ENCODE measurements around the gene SUSD3. TPM values are rescaled to one million over a fixed set of nuclear protein-coding genes. Genes with fewer than 3 reads are reported as not detected.

The SUSD3 gene
- total RNA-seq, 1 experiment from 2014 or later = 2.2 TPM

- ChIA-PET CTCF (no interaction called here), POLR2A (no interaction called here)
- no TSS peak for BruUV-seq (replicated peaks)
- Histone ChIP-seq H3K27me3 (replicated peaks; ENCODE audit: control insufficient read depth, insufficient read depth, low read length) (no peaks in the 10 kb centered on the region), H3K36me3 (ENCODE audit: control insufficient read depth, insufficient read depth, low read length) (no peaks in the 10 kb centered on the region), H3K4me1 (no peaks in the 10 kb centered on the region), H3K9me3 (no peaks in the 10 kb centered on the region), H3K4me3 (ENCODE audit: low read depth, low read length) (no peak overlapping the region)
- Mint-ChIP-seq H3K4me1 (ENCODE audit: low read depth, unreplicated experiment) (no peaks in the 10 kb centered on the region), H3K27ac (ENCODE audit: unreplicated experiment) (no peak overlapping the region), H3K4me3 (ENCODE audit: unreplicated experiment) (no peak overlapping the region), H3K9me3 (ENCODE audit: unreplicated experiment) (no peaks in the 10 kb centered on the region), H3K27me3 (ENCODE audit: insufficient read depth, unreplicated experiment) (no peaks in the 10 kb centered on the region), H3K36me3 (ENCODE audit: insufficient read depth, unreplicated experiment) (peaks cover 7% of the 10 kb centered on the region)
- DNase-seq = no peak
- intact Hi-C loops (cut with micrococcal nuclease; ENCODE audit: unreplicated experiment) = no loop called here
- TF ChIP-seq, protein P1, sequence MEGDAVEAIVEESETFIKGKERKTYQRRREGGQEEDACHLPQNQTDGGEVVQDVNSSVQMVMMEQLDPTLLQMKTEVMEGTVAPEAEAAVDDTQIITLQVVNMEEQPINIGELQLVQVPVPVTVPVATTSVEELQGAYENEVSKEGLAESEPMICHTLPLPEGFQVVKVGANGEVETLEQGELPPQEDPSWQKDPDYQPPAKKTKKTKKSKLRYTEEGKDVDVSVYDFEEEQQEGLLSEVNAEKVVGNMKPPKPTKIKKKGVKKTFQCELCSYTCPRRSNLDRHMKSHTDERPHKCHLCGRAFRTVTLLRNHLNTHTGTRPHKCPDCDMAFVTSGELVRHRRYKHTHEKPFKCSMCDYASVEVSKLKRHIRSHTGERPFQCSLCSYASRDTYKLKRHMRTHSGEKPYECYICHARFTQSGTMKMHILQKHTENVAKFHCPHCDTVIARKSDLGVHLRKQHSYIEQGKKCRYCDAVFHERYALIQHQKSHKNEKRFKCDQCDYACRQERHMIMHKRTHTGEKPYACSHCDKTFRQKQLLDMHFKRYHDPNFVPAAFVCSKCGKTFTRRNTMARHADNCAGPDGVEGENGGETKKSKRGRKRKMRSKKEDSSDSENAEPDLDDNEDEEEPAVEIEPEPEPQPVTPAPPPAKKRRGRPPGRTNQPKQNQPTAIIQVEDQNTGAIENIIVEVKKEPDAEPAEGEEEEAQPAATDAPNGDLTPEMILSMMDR (IDR thresholded peaks at IDR 0.05; ENCODE audit: insufficient read depth in 1 of 2, low read depth in 1 of 2, low read length in 1 of 2, severe bottlenecking in 1 of 2, unreplicated experiment in 1 of 2) = no peak
Observed at GRCh38 chr9:93037476-93037971, 21.0 kb upstream of the SUSD3 start.

- Mint-ChIP-seq H3K4me1 (ENCODE audit: low read depth, unreplicated experiment) (no peaks in the 10 kb centered on the region), H3K27me3 (ENCODE audit: insufficient read depth, unreplicated experiment) (no peaks in the 10 kb centered on the region), H3K9me3 (ENCODE audit: unreplicated experiment) (no peaks in the 10 kb centered on the region), H3K4me3 (ENCODE audit: unreplicated experiment) (no peak overlapping the region), H3K36me3 (ENCODE audit: insufficient read depth, unreplicated experiment) (peaks cover 7% of the 10 kb centered on the region), H3K27ac (ENCODE audit: unreplicated experiment) (no peak overlapping the region)
- H3K4me1 ChIP-seq = no peaks in the 10 kb centered on the region
- no peak overlapping the region for H3K4me3 ChIP-seq (ENCODE audit: low read depth, low read length)
- ChIA-PET CTCF (no interaction called here), POLR2A (interaction anchor here (0.6 kb wide), 1 partner anchor 471 kb away, joined by 3 read pairs; no protein-coding TSS in a partner anchor)
- no peaks in the 10 kb centered on the region for H3K36me3 ChIP-seq (ENCODE audit: control insufficient read depth, insufficient read depth, low read length)
- TF ChIP-seq, protein P1 (IDR thresholded peaks at IDR 0.05; ENCODE audit: insufficient read depth in 1 of 2, low read depth in 1 of 2, low read length in 1 of 2, severe bottlenecking in 1 of 2, unreplicated experiment in 1 of 2) = no peak
- no TSS peak for BruUV-seq (replicated peaks)
- H3K27me3 ChIP-seq (replicated peaks; ENCODE audit: control insufficient read depth, insufficient read depth, low read length) = no peaks in the 10 kb centered on the region
- no peak for DNase-seq
- H3K9me3 ChIP-seq = no peaks in the 10 kb centered on the region
- intact Hi-C loops (cut with micrococcal nuclease; ENCODE audit: unreplicated experiment) = no loop called here
Observed at GRCh38 chr9:93038918-93039317, 19.6 kb upstream of the SUSD3 start.

- Histone ChIP-seq H3K4me3 (ENCODE audit: low read depth, low read length) (no peak overlapping the region), H3K9me3 (no peaks in the 10 kb centered on the region), H3K36me3 (ENCODE audit: control insufficient read depth, insufficient read depth, low read length) (no peaks in the 10 kb centered on the region), H3K27me3 (replicated peaks; ENCODE audit: control insufficient read depth, insufficient read depth, low read length) (no peaks in the 10 kb centered on the region), H3K4me1 (no peaks in the 10 kb centered on the region)
- no peaks in the 10 kb centered on the region for H3K27me3 Mint-ChIP-seq (ENCODE audit: insufficient read depth, unreplicated experiment)
- intact Hi-C loops (cut with micrococcal nuclease; ENCODE audit: unreplicated experiment) = no loop called here
- H3K36me3 Mint-ChIP-seq (ENCODE audit: insufficient read depth, unreplicated experiment) = peaks cover 7% of the 10 kb centered on the region
- H3K27ac Mint-ChIP-seq (ENCODE audit: unreplicated experiment) = no peak overlapping the region
- H3K4me1 Mint-ChIP-seq (ENCODE audit: low read depth, unreplicated experiment) = no peaks in the 10 kb centered on the region
- CTCF ChIA-PET = no interaction called here
- DNase-seq = no peak
- TF ChIP-seq, protein P1 (IDR thresholded peaks at IDR 0.05; ENCODE audit: insufficient read depth in 1 of 2, low read depth in 1 of 2, low read length in 1 of 2, severe bottlenecking in 1 of 2, unreplicated experiment in 1 of 2) = no peak
- H3K4me3 Mint-ChIP-seq (ENCODE audit: unreplicated experiment) = no peak overlapping the region
- POLR2A ChIA-PET = no interaction called here
- no TSS peak for BruUV-seq (replicated peaks)
- H3K9me3 Mint-ChIP-seq (ENCODE audit: unreplicated experiment) = no peaks in the 10 kb centered on the region
Observed at GRCh38 chr9:93039456-93039855, 19.0 kb upstream of the SUSD3 start.
